Measurements from ENCODE around the gene GABRR3. TPM values are rescaled to one million over a fixed set of nuclear protein-coding genes. Genes with fewer than 3 reads are reported as not detected.
A peak's percentile ranks its signal among the peaks of the same experiment; 100 is the strongest.
"Not testable (repeated sequence)": the region's sequence is repeated elsewhere in the genome, so short reads cannot be mapped to it uniquely, and the experiment has no call there.

GABRR3 gene
- polyA plus RNA-seq, 3 donors from 2014 or later: not detected

- DNase-seq: no peak
- Mint-ChIP-seq H3K4me1 (no peaks in the 10 kb centered on the region), H3K4me3 (no peak overlapping the region), H3K9me3 (no peaks in the 10 kb centered on the region), H3K27me3 (ENCODE audit: low read depth in 3 of 3) (peaks cover 0 to 2% (median 0%) of the 10 kb centered on the region in 3 donors), H3K36me3 (no peaks in the 10 kb centered on the region), H3K27ac (no peak overlapping the region)
Measured at GRCh38 chr3:98012979-98013378, 22.1 kb downstream of the GABRR3 start.

DNA sequence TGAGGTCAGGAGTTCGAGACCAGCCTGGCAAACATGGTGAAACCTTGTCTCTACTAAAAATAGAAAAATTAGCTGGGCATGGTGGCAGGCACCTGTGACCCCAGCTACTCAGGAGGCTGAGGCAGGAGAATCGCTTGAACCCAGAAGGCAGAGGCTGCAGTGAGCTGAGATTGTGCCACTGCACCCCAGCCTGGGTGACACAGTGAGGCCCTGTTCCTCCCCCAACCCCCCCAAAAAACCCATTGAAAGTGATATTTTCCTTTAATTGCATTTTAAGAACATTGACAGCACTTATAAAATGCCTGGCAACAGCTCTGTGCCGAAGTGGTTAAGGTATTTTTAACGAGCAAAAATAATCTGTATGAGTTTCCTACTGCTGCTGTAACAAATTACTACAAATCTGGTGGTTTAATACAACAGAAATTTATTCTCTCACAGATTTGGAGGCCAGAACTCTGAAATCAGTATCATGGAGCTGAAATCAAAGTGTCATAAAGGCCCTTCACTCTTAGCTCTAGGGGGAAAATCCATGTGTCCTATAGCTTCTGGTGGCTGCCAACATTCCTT is 24.1 kb downstream of the GABRR3 start:
- not testable (repeated sequence) for H3K36me3 Mint-ChIP-seq; H3K27ac Mint-ChIP-seq; H3K27me3 Mint-ChIP-seq (ENCODE audit: low read depth in 3 of 3); H3K4me3 Mint-ChIP-seq; H3K4me1 Mint-ChIP-seq; DNase-seq; H3K9me3 Mint-ChIP-seq

DNA sequence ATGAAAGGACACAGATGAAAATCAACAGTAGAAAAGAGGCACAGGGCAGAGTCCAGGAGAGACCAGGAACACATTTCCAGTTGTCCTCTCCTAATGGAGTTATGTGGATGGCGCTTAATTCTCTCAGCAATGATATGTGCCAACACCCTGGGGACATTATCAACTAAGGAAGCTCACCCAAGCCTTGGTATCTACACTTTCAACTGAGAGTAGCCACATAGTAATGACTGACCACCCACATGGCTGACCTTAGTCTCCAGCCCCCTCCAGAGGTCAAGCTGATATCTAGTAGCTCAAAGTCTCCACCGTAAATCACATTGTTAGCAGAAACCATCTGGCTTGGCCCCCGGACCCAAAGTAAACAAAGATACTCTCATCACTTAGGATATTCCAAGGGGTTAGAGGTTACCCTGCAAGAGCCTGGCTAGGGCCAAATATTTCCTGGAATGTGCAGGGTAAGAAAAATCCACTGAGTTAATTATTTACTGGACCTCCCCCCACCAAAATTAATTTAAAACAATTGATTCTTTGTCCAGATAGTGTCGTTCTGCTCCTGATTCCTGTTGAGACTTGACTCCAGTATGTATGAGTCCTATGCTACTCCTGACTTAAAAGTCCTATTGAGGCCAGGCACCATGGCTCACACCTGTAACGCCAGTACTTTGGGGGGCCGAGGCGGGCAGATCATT is 24.8 kb downstream of the GABRR3 start:
- DNase-seq: no peak
- Mint-ChIP-seq H3K9me3 (no peaks in the 10 kb centered on the region), H3K36me3 (no peaks in the 10 kb centered on the region), H3K4me3 (no peak overlapping the region), H3K27me3 (ENCODE audit: low read depth in 3 of 3) (peaks cover 0 to 4% (median 2%) of the 10 kb centered on the region in 3 donors), H3K27ac (no peak overlapping the region), H3K4me1 (peaks cover 6 to 7% of the 10 kb centered on the region in 2 donors)

DNA sequence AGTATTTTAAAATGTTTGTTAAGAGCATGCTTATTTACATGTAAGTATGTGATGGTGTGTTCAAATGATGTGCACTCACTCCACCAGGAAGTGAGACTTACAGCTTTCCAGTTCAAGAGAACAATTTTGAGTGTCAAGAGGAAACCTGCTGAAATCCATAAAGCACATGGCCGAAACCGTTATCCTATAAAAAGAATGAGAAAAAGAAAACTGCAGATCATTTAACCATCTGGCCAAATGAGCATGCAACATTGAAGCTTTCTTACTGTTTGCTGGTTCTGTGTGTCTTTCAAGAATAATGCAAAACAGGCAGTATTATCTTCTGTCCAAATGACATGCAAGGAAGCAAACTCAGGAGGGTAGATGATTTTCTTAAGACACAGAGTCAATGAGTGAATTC is 26.3 kb downstream of the GABRR3 start:
- Mint-ChIP-seq H3K36me3 (no peaks in the 10 kb centered on the region), H3K4me3 (no peak overlapping the region), H3K4me1 (peaks cover 8 to 12% of the 10 kb centered on the region in 2 donors), H3K9me3 (no peaks in the 10 kb centered on the region), H3K27me3 (ENCODE audit: low read depth in 3 of 3) (peaks cover 0 to 4% (median 2%) of the 10 kb centered on the region in 3 donors), H3K27ac (no peak overlapping the region)
- DNase-seq: no peak

GRCh38 chr3:98005438-98005837 is 29.7 kb downstream of the GABRR3 start:
- no peaks in the 10 kb centered on the region for H3K36me3 Mint-ChIP-seq
- peaks cover 0 to 2% (median 0%) of the 10 kb centered on the region in 6 donors for H3K9me3 Mint-ChIP-seq
- peaks cover 16 to 21% of the 10 kb centered on the region in 2 donors for H3K4me1 Mint-ChIP-seq
- no peak for DNase-seq
- peaks cover 0 to 4% (median 2%) of the 10 kb centered on the region in 3 donors for H3K27me3 Mint-ChIP-seq (ENCODE audit: low read depth in 3 of 3)
- no peak overlapping the region for H3K4me3 Mint-ChIP-seq
- H3K27ac Mint-ChIP-seq: no peak overlapping the region

DNA sequence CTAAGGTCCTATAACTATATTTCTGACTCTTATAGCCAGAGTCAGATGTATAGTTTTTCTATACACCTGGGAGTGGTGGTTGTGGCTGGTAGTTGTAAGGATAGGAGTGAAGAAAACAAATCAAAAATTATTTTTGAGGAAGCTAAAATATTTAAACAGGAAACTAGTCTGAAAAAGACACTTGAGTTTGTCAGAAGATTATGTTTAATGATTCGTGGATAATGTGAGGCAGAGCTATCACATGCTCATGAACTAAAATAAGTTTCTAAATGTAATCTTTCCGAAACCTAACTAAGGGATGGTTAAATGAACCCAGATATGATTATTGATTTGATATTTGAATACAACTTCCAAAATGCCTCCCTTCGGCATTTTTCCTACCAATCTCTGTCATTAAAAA is 30.4 kb downstream of the GABRR3 start:
- H3K27ac Mint-ChIP-seq: no peak overlapping the region

GRCh38 chr3:98003306-98003969 is 31.7 kb downstream of the GABRR3 start:
- no peaks in the 10 kb centered on the region for H3K36me3 Mint-ChIP-seq
- DNase-seq: peak in 2 of 3 donors; percentile 4 to 12
- H3K27me3 Mint-ChIP-seq (ENCODE audit: low read depth in 3 of 3): peaks cover 2 to 4% (median 2%) of the 10 kb centered on the region in 3 donors
- H3K4me3 Mint-ChIP-seq: peak overlapping the region in 3 of 5 donors; percentile 3 to 54 (median 53)
- H3K4me1 Mint-ChIP-seq: peaks cover 16 to 21% of the 10 kb centered on the region in 2 donors
- H3K9me3 Mint-ChIP-seq: peaks cover 0 to 4% (median 0%) of the 10 kb centered on the region in 6 donors
- peak overlapping the region in 4 of 6 donors; percentile 25 to 57 (median 46) for H3K27ac Mint-ChIP-seq

More for the DNA sequence above, 30.4 kb downstream of the GABRR3 start:
- peaks cover under 1 to 4% (median 2%) of the 10 kb centered on the region in 3 donors for H3K27me3 Mint-ChIP-seq (ENCODE audit: low read depth in 3 of 3)
- DNase-seq: no peak
- no peak overlapping the region for H3K4me3 Mint-ChIP-seq
- H3K9me3 Mint-ChIP-seq: peaks cover 0 to 2% (median 0%) of the 10 kb centered on the region in 6 donors
- H3K36me3 Mint-ChIP-seq: no peaks in the 10 kb centered on the region
- H3K4me1 Mint-ChIP-seq: peaks cover 16 to 21% of the 10 kb centered on the region in 2 donors

- peaks cover 16 to 21% of the 10 kb centered on the region in 2 donors for H3K4me1 Mint-ChIP-seq
- peaks cover 0 to 4% (median 0%) of the 10 kb centered on the region in 6 donors for H3K9me3 Mint-ChIP-seq
- H3K4me3 Mint-ChIP-seq: no peak overlapping the region
- peaks cover 2 to 4% (median 2%) of the 10 kb centered on the region in 3 donors for H3K27me3 Mint-ChIP-seq (ENCODE audit: low read depth in 3 of 3)
- no peak overlapping the region for H3K27ac Mint-ChIP-seq
- H3K36me3 Mint-ChIP-seq: no peaks in the 10 kb centered on the region
- no peak for DNase-seq
Measured at GRCh38 chr3:98002717-98003116, 32.4 kb downstream of the GABRR3 start.

DNA sequence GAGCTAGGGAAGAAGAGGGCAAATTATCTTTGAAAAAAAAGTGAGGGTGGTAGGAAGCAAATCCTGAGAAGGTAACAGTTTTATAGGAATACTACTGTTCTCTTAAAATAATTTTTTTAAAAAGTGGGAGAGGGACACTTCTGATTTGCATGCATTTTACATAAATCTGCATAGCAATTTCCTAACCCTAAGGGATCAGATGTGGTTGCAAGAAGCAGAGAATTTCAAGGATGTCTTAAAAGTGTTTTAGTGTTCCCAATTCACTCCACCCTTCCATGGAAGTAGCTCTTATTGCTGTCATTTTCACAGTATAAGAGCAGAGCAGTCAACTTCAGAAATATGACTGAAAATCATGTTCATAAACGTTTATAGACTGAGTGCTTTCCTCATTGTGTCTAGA is 35.1 kb downstream of the GABRR3 start:
- no peak for DNase-seq
- H3K36me3 Mint-ChIP-seq: no peaks in the 10 kb centered on the region
- H3K4me1 Mint-ChIP-seq: peaks cover 10 to 14% of the 10 kb centered on the region in 2 donors
- H3K9me3 Mint-ChIP-seq: peaks cover 0 to 4% (median 0%) of the 10 kb centered on the region in 6 donors
- peaks cover 0 to 2% (median 0%) of the 10 kb centered on the region in 3 donors for H3K27me3 Mint-ChIP-seq (ENCODE audit: low read depth in 3 of 3)
- no peak overlapping the region for H3K27ac Mint-ChIP-seq
- no peak overlapping the region for H3K4me3 Mint-ChIP-seq

DNA sequence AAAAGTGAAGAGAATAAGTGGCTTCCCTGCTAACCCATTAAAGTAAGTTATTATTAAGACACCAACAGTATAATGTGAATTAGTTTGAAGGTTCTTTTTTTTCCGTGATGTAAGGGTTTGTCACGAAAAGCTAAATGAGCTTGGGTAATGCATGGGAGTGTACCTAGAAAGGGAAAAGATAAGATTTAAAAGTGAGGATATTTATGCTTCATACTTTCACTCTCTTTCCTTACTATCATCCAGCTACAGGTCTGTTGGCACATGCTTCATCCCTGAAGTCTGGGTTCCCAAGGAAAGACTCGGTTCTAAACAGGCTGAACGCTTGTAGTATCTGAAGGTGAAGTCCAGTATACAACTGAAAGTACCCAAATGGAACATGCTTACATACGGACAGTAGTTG is 36.0 kb downstream of the GABRR3 start:
- H3K36me3 Mint-ChIP-seq: no peaks in the 10 kb centered on the region
- peaks cover 0 to 2% (median 0%) of the 10 kb centered on the region in 3 donors for H3K27me3 Mint-ChIP-seq (ENCODE audit: low read depth in 3 of 3)

DNA sequence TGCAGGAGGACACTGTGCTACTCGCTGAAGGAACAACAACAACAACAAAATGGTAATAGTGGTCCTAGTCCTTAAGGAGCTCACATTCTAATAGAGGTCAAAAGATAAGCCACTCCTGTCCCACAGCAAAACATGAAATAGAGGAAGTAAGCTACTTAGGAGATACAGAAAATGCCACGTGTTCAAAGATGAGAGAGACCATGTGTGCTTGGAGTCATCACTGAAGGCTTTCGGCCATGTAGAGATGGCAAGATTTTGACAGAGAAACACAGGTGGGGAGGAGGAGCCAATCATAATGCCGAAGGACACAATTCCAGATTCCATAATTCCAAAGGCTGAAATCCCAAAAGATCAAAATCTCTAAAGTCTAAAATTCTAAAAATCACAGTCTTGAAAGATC is 38.1 kb downstream of the GABRR3 start:
- Mint-ChIP-seq H3K4me1 (no peaks in the 10 kb centered on the region), H3K36me3 (no peaks in the 10 kb centered on the region), H3K27me3 (ENCODE audit: low read depth in 3 of 3) (peaks cover 0 to 4% (median 2%) of the 10 kb centered on the region in 3 donors), H3K9me3 (peaks cover 0 to 2% (median 0%) of the 10 kb centered on the region in 6 donors), H3K4me3 (no peak overlapping the region), H3K27ac (no peak overlapping the region)
- DNase-seq: no peak

More for the DNA sequence above, 36.0 kb downstream of the GABRR3 start:
- no peak overlapping the region for H3K27ac Mint-ChIP-seq
- no peak for DNase-seq
- H3K9me3 Mint-ChIP-seq: peaks cover 0 to 4% (median 0%) of the 10 kb centered on the region in 6 donors
- H3K4me3 Mint-ChIP-seq: no peak overlapping the region
- H3K4me1 Mint-ChIP-seq: peaks cover 10 to 11% of the 10 kb centered on the region in 2 donors

GRCh38 chr3:97994328-97994945 is 40.7 kb downstream of the GABRR3 start:
- no peak for DNase-seq
- Mint-ChIP-seq H3K4me3 (no peak overlapping the region), H3K27me3 (ENCODE audit: low read depth in 3 of 3) (peaks cover 0 to 4% (median 0%) of the 10 kb centered on the region in 3 donors), H3K27ac (no peak overlapping the region), H3K4me1 (peaks cover 3 to 13% of the 10 kb centered on the region in 2 donors), H3K36me3 (no peaks in the 10 kb centered on the region), H3K9me3 (peaks cover 0 to 2% (median 0%) of the 10 kb centered on the region in 6 donors)

DNA sequence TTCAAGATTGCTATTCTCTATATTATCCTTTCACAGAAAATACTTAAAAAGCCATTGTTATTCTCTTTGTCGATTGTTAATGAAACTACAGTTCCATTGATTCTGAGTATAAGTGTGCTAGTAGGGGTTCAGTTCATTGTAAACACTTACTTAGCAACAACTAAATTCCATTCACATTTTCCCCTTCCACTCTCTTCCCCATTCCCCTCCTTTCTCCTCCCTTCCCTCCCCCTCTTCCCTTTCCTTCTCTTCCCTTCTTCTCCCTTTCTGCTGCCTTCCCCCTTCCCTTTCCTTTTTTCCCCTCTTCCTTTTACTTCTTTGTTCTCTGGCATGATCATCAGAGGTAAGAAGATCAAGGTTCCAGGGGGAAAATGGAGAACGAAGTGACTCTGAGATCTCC is 41.6 kb downstream of the GABRR3 start:
- Mint-ChIP-seq H3K4me1 (peaks cover 3 to 13% of the 10 kb centered on the region in 2 donors), H3K36me3 (no peaks in the 10 kb centered on the region), H3K27ac (no peak overlapping the region), H3K9me3 (no peaks in the 10 kb centered on the region), H3K27me3 (ENCODE audit: low read depth in 3 of 3) (peaks cover 0 to 4% (median 0%) of the 10 kb centered on the region in 3 donors), H3K4me3 (no peak overlapping the region)
- DNase-seq: no peak
